ENCODE results near the gene FBXO3.

The FBXO3 gene

DNA sequence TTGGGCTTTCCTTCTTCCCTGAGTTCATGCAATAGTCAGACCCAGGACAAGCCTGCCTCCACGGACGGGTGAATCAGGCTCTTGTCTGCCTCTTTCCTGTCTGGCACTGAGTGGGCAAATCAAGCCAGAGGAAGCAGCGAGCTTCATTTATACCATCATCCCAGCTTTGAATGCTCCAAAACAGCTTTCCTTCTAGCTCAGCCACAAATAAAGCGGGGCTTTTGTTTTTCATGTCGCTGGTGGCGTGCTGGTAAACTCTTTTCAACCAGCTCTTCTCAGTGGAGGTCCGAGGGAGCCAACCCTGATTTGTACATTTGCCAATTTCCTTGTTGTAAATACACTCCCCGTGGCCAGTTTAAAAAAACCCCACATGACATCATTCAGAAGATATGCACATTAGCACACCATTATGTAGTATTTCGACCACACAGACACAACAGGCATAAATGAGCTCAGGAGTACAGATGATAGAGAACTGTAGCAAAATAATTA, 82.3 kb downstream of the FBXO3 start:
- TF ChIP-seq, protein P1, sequence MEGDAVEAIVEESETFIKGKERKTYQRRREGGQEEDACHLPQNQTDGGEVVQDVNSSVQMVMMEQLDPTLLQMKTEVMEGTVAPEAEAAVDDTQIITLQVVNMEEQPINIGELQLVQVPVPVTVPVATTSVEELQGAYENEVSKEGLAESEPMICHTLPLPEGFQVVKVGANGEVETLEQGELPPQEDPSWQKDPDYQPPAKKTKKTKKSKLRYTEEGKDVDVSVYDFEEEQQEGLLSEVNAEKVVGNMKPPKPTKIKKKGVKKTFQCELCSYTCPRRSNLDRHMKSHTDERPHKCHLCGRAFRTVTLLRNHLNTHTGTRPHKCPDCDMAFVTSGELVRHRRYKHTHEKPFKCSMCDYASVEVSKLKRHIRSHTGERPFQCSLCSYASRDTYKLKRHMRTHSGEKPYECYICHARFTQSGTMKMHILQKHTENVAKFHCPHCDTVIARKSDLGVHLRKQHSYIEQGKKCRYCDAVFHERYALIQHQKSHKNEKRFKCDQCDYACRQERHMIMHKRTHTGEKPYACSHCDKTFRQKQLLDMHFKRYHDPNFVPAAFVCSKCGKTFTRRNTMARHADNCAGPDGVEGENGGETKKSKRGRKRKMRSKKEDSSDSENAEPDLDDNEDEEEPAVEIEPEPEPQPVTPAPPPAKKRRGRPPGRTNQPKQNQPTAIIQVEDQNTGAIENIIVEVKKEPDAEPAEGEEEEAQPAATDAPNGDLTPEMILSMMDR (IDR thresholded peaks at IDR 0.05; ENCODE audit: insufficient read depth, low read length, poor library complexity, severe bottlenecking), result no peak
- TF ChIP-seq EZH2phosphoT487 (conservative IDR thresholded peaks at IDR 0.05; ENCODE audit: low read length), result no peak
- Histone ChIP-seq H3K9me2 (replicated peaks; ENCODE audit: insufficient read depth, low read length) (no peaks in the 10 kb centered on the region), H4K20me1 (ENCODE audit: low read depth, low read length) (no peaks in the 10 kb centered on the region), H3K36me3 (ENCODE audit: low read length) (no peaks in the 10 kb centered on the region), H3K4me3 (ENCODE audit: insufficient read depth, low read length, poor library complexity, severe bottlenecking) (no peak overlapping the region), H3K4me2 (ENCODE audit: low read depth, low read length, poor library complexity, severe bottlenecking) (no peak overlapping the region), H3K9ac (ENCODE audit: low read length) (no peak overlapping the region), H3K9me3 (ENCODE audit: insufficient read depth, low read length) (no peaks in the 10 kb centered on the region), H3K27ac (ENCODE audit: low read depth, low read length) (no peak overlapping the region), H3F3A (ENCODE audit: insufficient read depth) (no peaks in the 10 kb centered on the region), H3K27me3 (ENCODE audit: low read length) (no peaks in the 10 kb centered on the region), H3K79me2 (ENCODE audit: insufficient read depth, low read length) (no peaks in the 10 kb centered on the region), H2AFZ (ENCODE audit: low read depth, low read length, severe bottlenecking) (no peak overlapping the region)

DNA sequence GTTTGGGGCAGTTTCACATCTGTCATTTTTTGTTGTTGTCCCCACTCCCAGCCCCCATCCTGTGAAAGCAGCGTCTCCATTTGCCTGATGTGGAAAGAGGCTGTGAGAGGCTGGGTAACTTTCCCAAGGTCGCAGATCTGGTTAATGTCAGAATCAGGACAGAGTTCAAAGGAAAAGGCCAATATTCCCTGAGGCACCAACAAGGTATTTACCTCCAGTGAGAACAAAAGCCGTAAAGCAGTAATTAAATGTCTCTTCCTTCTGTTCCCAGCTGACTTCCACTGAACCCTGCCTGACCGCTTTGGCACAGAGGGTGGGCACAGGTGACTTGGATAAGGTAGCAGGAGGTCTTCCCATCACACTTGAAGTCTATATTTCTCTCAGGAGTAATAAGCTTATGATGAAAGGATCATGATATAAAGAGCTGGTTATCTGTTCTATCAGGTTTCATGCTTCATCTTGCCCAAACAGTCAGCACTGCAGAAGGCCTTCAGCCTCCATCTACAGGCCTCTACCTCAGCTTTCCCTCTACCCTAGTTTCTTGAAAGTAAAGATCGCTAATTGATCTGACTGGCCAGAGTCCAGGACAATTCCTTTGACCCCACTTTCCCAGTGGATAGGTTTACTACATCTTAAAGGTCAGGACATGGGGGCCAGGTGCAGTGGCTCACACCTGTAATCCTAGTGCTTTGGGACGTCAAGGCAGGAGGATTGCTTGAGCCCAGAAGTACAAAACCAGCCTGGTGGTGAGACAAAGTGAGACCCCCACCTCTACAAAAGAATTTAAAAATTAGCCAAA, 83.1 kb downstream of the FBXO3 start:
- H3K27ac ChIP-seq (ENCODE audit: low read depth, low read length), result no peak overlapping the region
- no peaks in the 10 kb centered on the region for H4K20me1 ChIP-seq (ENCODE audit: low read depth, low read length)
- no peaks in the 10 kb centered on the region for H3K9me2 ChIP-seq (replicated peaks; ENCODE audit: insufficient read depth, low read length)
- no peaks in the 10 kb centered on the region for H3K27me3 ChIP-seq (ENCODE audit: low read length)
- H3K36me3 ChIP-seq (ENCODE audit: low read length), result no peaks in the 10 kb centered on the region
- no peak overlapping the region for H3K9ac ChIP-seq (ENCODE audit: low read length)
- H3K4me2 ChIP-seq (ENCODE audit: low read depth, low read length, poor library complexity, severe bottlenecking), result no peak overlapping the region
- TF ChIP-seq EZH2phosphoT487 (conservative IDR thresholded peaks at IDR 0.05; ENCODE audit: low read length), result no peak
- TF ChIP-seq, protein P1 (IDR thresholded peaks at IDR 0.05; ENCODE audit: insufficient read depth, low read length, poor library complexity, severe bottlenecking), result no peak
- no peaks in the 10 kb centered on the region for H3K79me2 ChIP-seq (ENCODE audit: insufficient read depth, low read length)
- H3K4me3 ChIP-seq (ENCODE audit: insufficient read depth, low read length, poor library complexity, severe bottlenecking), result no peak overlapping the region
- no peaks in the 10 kb centered on the region for H3K9me3 ChIP-seq (ENCODE audit: insufficient read depth, low read length)
- no peak overlapping the region for H2AFZ ChIP-seq (ENCODE audit: low read depth, low read length, severe bottlenecking)
- no peaks in the 10 kb centered on the region for H3F3A ChIP-seq (ENCODE audit: insufficient read depth)
